Uterus (tissue), 4 donors: Measurements from ENCODE around the gene TUBA1C. TPM values are rescaled to one million over a fixed set of nuclear protein-coding genes. Genes with fewer than 3 reads are reported as not detected.

Source experiments
- DNase-seq, 2 donors: peaks; one replicate each; pipeline ENCODE4 v3.0.0-alpha.2; 2019 to 2020
- H3K27ac ChIP-seq, 2 donors: fragments of 200-600 bp; sonication (generic); 1 replicate in 1 of 2; 2 replicates in 1 of 2; pipeline ENCODE4 v1.5.1; 2016 to 2018
- H3K27me3 ChIP-seq, 2 donors: fragments of 200-600 bp; sonication (generic); one replicate each; pipeline ENCODE4 v1.5.1; 2018 to 2019; ENCODE audit warnings: control low read depth in 1 of 2
- H3K36me3 ChIP-seq, 2 donors: fragments of 200-600 bp; sonication (generic); one replicate each; pipeline ENCODE4 v1.5.1; 2019; ENCODE audit warnings: control low read depth in 1 of 2
- H3K4me1 ChIP-seq, 2 donors: fragments of 200-600 bp; sonication (generic); one replicate each; pipeline ENCODE4 v1.5.1; 2018 to 2019; ENCODE audit warnings: control low read depth in 1 of 2
- H3K4me3 ChIP-seq, 2 donors: fragments of 200-600 bp; sonication (generic); 1 replicate in 1 of 2; 2 replicates in 1 of 2; pipeline ENCODE4 v1.5.1; 2018 to 2019; ENCODE audit warnings: mild to moderate bottlenecking in 1 of 2
- H3K9me3 ChIP-seq, 2 donors: fragments of 200-600 bp; sonication (generic); one replicate each; pipeline ENCODE4 v1.5.1; 2019; ENCODE audit warnings: control low read depth in 1 of 2
- CTCF ChIP-seq, 4 experiments: fragments of 200-600 bp in 2 of 4; fragments of 450-650 bp in 2 of 4; sonication (generic) in 2 of 4; IDR thresholded peaks; one replicate each; pipeline ENCODE4 v1.5.1; 2016 to 2019; ENCODE audit warnings: antibody characterized with exemption in 4 of 4, mild to moderate bottlenecking in 2 of 4, moderate library complexity in 1 of 4
- POLR2A ChIP-seq, 2 donors: fragments of 450-650 bp; IDR thresholded peaks; one replicate each; pipeline ENCODE4 v1.6.1; 2016; ENCODE audit warnings: antibody characterized with exemption in 2 of 2, mild to moderate bottlenecking in 1 of 2, moderate library complexity in 1 of 2
- intact Hi-C: fragments of 100-400 bp; cut with DNase I; formaldehyde crosslinking; loops from one replicate; pipeline ENCODE4 v1.15.1; 2023; ENCODE audit warnings: low total_unique reads
- total RNA-seq, 4 donors: library from RNA; depleted of rRNA in 3 of 4; stranded (reverse); fragments of >200 nt in 3 of 4; gene quantifications; one replicate each; pipeline versions ENCODE4 v1.1.0 to v1.2.4, GENCODE V29; 2014 to 2023
- donor health status: DM: yes; HTN: yes; CAD: no.

The TUBA1C gene
- total RNA-seq, 4 donors from 2014 or later, result 30.7 to 90.0 (median 74.6) TPM

- H3K4me1 ChIP-seq, result no peaks in the 10 kb centered on the region
- no peaks in the 10 kb centered on the region for H3K9me3 ChIP-seq
- H3K27me3 ChIP-seq, result no peaks in the 10 kb centered on the region
- H3K27ac ChIP-seq, result no peak overlapping the region
- no peaks in the 10 kb centered on the region for H3K36me3 ChIP-seq
- no peak for DNase-seq
- no peak overlapping the region for H3K4me3 ChIP-seq
- intact Hi-C loops, result no loop called here
- TF ChIP-seq CTCF (IDR thresholded peaks at IDR 0.05) (no peak), POLR2A (IDR thresholded peaks at IDR 0.05) (no peak)
Measured at GRCh38 chr12:49273726-49274395, 9.0 kb downstream of the TUBA1C start.

GRCh38 chr12:49274396-49275069, 9.7 kb downstream of the TUBA1C start:
- Histone ChIP-seq H3K27me3 (no peaks in the 10 kb centered on the region), H3K9me3 (no peaks in the 10 kb centered on the region), H3K27ac (no peak overlapping the region), H3K4me1 (no peaks in the 10 kb centered on the region), H3K4me3 (no peak overlapping the region), H3K36me3 (no peaks in the 10 kb centered on the region)
- TF ChIP-seq POLR2A (IDR thresholded peaks at IDR 0.05) (no peak), CTCF (IDR thresholded peaks at IDR 0.05) (no peak)
- no peak for DNase-seq
- intact Hi-C loops, result no loop called here

GRCh38 chr12:49276304-49277290, 11.7 kb downstream of the TUBA1C start:
- no peaks in the 10 kb centered on the region for H3K4me1 ChIP-seq
- no peaks in the 10 kb centered on the region for H3K9me3 ChIP-seq
- no peak overlapping the region for H3K27ac ChIP-seq
- H3K4me3 ChIP-seq, result no peak overlapping the region
- no peaks in the 10 kb centered on the region for H3K27me3 ChIP-seq
- no peak for DNase-seq
- intact Hi-C loops, result no loop called here
- TF ChIP-seq CTCF (IDR thresholded peaks at IDR 0.05), result no peak
- no peak for TF ChIP-seq POLR2A (IDR thresholded peaks at IDR 0.05)
- H3K36me3 ChIP-seq, result no peaks in the 10 kb centered on the region

GRCh38 chr12:49277466-49277865, 12.6 kb downstream of the TUBA1C start:
- DNase-seq, result no peak
- no peak overlapping the region for H3K27ac ChIP-seq
- no peaks in the 10 kb centered on the region for H3K27me3 ChIP-seq
- no peak overlapping the region for H3K4me3 ChIP-seq
- no peak for TF ChIP-seq POLR2A (IDR thresholded peaks at IDR 0.05)
- TF ChIP-seq CTCF (IDR thresholded peaks at IDR 0.05), result no peak
- no peaks in the 10 kb centered on the region for H3K9me3 ChIP-seq
- H3K4me1 ChIP-seq, result no peaks in the 10 kb centered on the region
- intact Hi-C loops, result no loop called here
- H3K36me3 ChIP-seq, result no peaks in the 10 kb centered on the region
